Gastroesophageal sphincter (tissue), 4 donors: ENCODE data around the gene PYGB. TPM values are rescaled to one million over a fixed set of nuclear protein-coding genes. Genes with fewer than 3 reads are reported as not detected.
A peak's percentile ranks its signal among the peaks of the same experiment; 100 is the strongest.

Source experiments
- ATAC-seq: fragments of 150-250 bp; one replicate; pipeline ENCODE4 v1.9.1; 2016; ENCODE audit warnings: mild to moderate bottlenecking, moderate library complexity
- H3K27ac ChIP-seq, 4 donors: fragments of 200-600 bp; sonication (generic) in 3 of 4; 1 replicate in 3 of 4; 2 replicates in 1 of 4; pipeline ENCODE4 v1.5.1; 2016 to 2019
- H3K27me3 ChIP-seq: fragments of 200-600 bp; sonication (generic); one replicate; pipeline ENCODE4 v1.5.1; 2019
- H3K36me3 ChIP-seq, 2 donors: fragments of 200-600 bp; sonication (generic); one replicate each; pipeline ENCODE4 v1.5.1; 2019; ENCODE audit warnings: control low read depth in 1 of 2
- H3K4me1 ChIP-seq, 3 donors: fragments of 200-600 bp; sonication (generic); 1 replicate in 2 of 3; 2 replicates in 1 of 3; pipeline ENCODE4 v1.5.1; 2016 to 2019; ENCODE audit warnings: control low read depth in 2 of 3
- H3K4me3 ChIP-seq, 2 donors: fragments of 200-600 bp; sonication (generic); one replicate each; pipeline ENCODE4 v1.5.1; 2019; ENCODE audit warnings: mild to moderate bottlenecking in 1 of 2, moderate library complexity in 1 of 2
- H3K9me3 ChIP-seq, 3 donors: fragments of 200-600 bp; sonication (generic); one replicate each; pipeline ENCODE4 v1.5.1; 2017 to 2019; ENCODE audit warnings: control low read depth in 2 of 3
- EP300 ChIP-seq: sonication (generic); formaldehyde crosslinking; IDR thresholded peaks from one replicate; pipeline ENCODE4 v1.6.1; 2017; ENCODE audit warnings: antibody characterized with exemption, mild to moderate bottlenecking
- POLR2A ChIP-seq, 2 donors: fragments of 450-650 bp; IDR thresholded peaks; one replicate each; pipeline ENCODE4 v1.6.1; 2017; ENCODE audit warnings: antibody characterized with exemption in 2 of 2, mild to moderate bottlenecking in 2 of 2, moderate library complexity in 1 of 2
- POLR2AphosphoS5 ChIP-seq: sonication (generic); formaldehyde crosslinking; IDR thresholded peaks from one replicate; pipeline ENCODE4 v1.6.1; 2017; ENCODE audit warnings: antibody characterized with exemption
- WGBS, 2 donors: methylation state at CpG; one replicate each; pipeline ENCODE4 v1.1.5; 2018; ENCODE audit warnings: low coverage in 1 of 2; 5-methylcytosine and 5-hydroxymethylcytosine counted together
- total RNA-seq, 4 donors: library from RNA; depleted of rRNA; stranded (reverse); fragments of >200 nt; gene quantifications; one replicate each; pipeline ENCODE4 v1.1.0, GENCODE V29; 2016
- TF ChIP-seq, protein P1 (sequence below), 4 experiments: fragments of 200-600 bp in 2 of 4; fragments of 450-650 bp in 2 of 4; sonication (generic) in 1 of 4; IDR thresholded peaks; one replicate each; pipeline ENCODE4 v1.5.1; 2017 to 2019; ENCODE audit warnings: antibody characterized with exemption in 4 of 4, mild to moderate bottlenecking in 2 of 4, moderate library complexity in 2 of 4

The PYGB gene
- total RNA-seq, 4 donors from 2014 or later, result 131 to 663 (median 337) TPM

DNA sequence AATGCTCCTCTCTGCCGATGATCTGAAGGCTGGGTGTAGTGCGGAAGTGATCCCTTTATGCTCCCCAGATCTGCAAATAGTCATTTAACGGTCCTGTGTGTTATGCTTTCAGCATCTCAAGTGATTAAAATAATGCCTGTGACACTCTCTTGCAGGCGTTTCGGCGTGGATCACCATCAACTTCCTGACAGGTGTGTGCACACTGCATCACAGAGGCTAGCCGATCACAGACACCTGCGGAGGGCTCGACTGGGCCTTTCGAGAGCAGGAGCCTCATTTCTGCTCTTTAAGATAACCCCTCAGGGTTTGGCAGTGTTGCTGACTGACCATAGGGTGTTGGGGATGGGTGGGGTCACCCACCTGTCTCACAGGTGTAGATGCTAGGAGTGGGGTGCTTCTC, 32.4 kb upstream of the PYGB start:
- Histone ChIP-seq H3K4me1 (peaks cover 0 to 9% (median 0%) of the 10 kb centered on the region in 3 donors), H3K9me3 (no peaks in the 10 kb centered on the region), H3K36me3 (peaks cover 0 to 99% of the 10 kb centered on the region in 2 donors), H3K27me3 (no peaks in the 10 kb centered on the region), H3K4me3 (no peak overlapping the region), H3K27ac (no peak overlapping the region)
- WGBS, 2 donors, result 89 to 92% methylated on average over 4 to 6 of the region's 10 CpGs
- ATAC-seq, result no peak
- TF ChIP-seq, protein P1, sequence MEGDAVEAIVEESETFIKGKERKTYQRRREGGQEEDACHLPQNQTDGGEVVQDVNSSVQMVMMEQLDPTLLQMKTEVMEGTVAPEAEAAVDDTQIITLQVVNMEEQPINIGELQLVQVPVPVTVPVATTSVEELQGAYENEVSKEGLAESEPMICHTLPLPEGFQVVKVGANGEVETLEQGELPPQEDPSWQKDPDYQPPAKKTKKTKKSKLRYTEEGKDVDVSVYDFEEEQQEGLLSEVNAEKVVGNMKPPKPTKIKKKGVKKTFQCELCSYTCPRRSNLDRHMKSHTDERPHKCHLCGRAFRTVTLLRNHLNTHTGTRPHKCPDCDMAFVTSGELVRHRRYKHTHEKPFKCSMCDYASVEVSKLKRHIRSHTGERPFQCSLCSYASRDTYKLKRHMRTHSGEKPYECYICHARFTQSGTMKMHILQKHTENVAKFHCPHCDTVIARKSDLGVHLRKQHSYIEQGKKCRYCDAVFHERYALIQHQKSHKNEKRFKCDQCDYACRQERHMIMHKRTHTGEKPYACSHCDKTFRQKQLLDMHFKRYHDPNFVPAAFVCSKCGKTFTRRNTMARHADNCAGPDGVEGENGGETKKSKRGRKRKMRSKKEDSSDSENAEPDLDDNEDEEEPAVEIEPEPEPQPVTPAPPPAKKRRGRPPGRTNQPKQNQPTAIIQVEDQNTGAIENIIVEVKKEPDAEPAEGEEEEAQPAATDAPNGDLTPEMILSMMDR (IDR thresholded peaks at IDR 0.05), result no peak
- TF ChIP-seq POLR2A (IDR thresholded peaks at IDR 0.05) (no peak), POLR2AphosphoS5 (no peak), EP300 (no peak)

DNA sequence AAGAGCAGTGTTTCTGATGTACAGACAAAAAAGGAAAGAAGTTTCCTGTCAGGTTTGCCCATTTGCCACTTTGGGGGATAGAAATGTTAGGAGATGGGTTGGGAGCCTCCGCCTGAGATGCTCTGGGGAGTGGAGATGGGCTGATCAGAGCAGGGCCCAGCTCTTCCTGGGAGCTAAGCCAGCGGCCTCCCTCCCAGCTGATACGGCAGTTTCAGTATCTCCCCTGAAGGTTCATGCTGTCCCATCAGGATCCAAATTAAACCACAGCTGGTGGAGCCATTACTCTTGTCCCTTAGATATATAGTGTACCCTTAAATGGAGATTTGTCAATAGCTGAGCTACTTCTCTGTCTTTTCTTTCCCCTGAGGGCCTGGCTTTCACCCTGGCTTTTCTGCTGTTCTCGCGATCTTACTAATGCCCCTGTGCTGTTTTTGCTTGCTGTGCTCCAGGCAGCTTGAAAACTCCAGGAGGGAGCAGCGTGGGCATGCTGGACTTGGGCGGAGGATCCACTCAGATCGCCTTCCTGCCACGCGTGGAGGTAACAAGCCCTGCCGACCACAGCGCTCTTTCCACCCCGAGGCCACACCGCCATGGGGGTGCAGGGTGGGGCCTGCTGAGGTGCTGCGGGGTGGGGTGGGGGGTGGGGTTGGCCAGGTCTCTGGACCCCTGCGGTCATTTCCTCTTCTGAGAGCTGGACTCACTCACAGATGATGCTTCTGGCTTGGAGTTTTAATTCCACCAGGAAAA, 31.5 kb upstream of the PYGB start:
- no peaks in the 10 kb centered on the region for H3K9me3 ChIP-seq
- whole genome bisulfite sequencing, 2 donors, result 83 to 95% methylated on average over 2 to 8 of the region's 16 CpGs
- H3K27me3 ChIP-seq, result no peaks in the 10 kb centered on the region
- peak overlapping the region in 3 of 4 donors; percentile 40 to 43 (median 41) for H3K27ac ChIP-seq
- peaks cover 0 to 17% (median 0%) of the 10 kb centered on the region in 3 donors for H3K4me1 ChIP-seq
- H3K36me3 ChIP-seq, result peaks cover 0 to 99% of the 10 kb centered on the region in 2 donors
- ATAC-seq, result no peak
- TF ChIP-seq POLR2A (IDR thresholded peaks at IDR 0.05) (no peak), POLR2AphosphoS5 (no peak), EP300 (no peak)
- TF ChIP-seq, protein P1 (IDR thresholded peaks at IDR 0.05), result no peak
- H3K4me3 ChIP-seq, result no peak overlapping the region

DNA sequence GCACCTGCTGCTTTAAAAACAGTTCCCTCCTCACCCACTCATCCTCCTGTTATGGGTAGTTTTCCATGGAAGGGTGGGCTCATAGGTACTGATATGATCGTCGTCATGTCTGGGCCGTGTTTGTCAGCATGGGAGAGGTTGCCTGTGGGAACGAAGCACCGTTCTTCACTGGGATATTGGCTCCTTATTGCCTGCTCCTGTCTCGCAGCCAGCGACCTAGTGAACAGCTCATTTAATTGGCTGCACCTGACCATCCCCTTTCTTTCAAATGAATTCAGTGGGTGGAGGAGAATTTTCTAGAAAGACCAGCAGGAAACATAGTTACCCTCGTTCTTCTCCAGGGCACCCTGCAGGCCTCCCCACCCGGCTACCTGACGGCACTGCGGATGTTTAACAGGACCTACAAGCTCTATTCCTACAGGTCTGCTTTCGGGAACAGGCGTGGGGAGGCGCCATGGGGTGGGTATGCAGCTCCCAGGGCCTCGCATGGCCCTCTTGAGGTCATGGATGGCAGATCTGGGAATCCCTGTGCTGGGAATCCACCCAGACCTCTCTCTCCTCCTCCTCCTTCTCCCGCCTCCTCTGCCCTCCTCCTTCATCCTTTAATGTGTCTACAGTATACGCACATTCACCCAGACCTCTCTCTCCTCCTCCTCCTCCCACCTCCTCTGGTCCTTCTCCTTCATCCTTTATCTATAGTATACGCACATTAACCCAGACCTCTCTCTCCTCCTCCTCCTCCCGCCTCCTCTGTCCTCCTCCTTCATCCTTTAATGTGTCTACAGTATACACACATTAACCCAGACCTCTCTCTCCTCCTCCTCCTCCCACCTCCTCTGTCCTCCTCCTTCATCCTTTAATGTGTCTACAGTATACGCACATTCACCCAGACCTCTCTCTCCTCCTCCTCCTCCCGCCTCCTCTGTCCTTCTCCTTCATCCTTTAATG, 30.4 kb upstream of the PYGB start:
- H3K27ac ChIP-seq, result peak overlapping the region in 2 of 4 donors; percentile 41 to 43
- ATAC-seq, result no peak

DNA sequence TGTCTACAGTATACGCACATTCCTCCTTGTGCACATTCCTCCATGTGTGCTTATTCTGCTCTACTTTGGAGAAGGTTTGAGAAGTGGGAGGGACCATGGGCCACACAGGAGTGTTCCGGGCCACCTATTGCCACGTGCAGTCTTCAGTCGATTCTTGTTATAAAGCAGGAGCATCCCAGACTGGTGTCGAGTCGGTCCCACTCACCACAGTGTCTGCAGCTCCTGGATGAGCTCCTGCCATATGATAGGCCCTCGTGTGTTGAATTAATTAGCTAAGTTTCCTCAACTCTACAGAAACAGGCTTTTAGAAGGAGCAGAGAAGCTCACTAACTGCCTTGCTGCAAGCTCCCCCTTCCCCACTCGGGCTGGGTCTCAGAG, 29.8 kb upstream of the PYGB start:
- peaks cover 0 to 99% of the 10 kb centered on the region in 2 donors for H3K36me3 ChIP-seq
- no peak overlapping the region for H3K27ac ChIP-seq
- no peak for TF ChIP-seq POLR2A (IDR thresholded peaks at IDR 0.05)
- no peak overlapping the region for H3K4me3 ChIP-seq
- no peak for ATAC-seq
- 80 to 87% methylated on average over 5 of the region's 8 CpGs for WGBS, 2 donors
- H3K4me1 ChIP-seq, result peaks cover 0 to 34% (median 4%) of the 10 kb centered on the region in 3 donors
- no peaks in the 10 kb centered on the region for H3K9me3 ChIP-seq
- H3K27me3 ChIP-seq, result no peaks in the 10 kb centered on the region

More for the DNA sequence above, 30.4 kb upstream of the PYGB start:
- no peak overlapping the region for H3K4me3 ChIP-seq
- WGBS, 2 donors, result 84 to 87% methylated on average over 12 to 20 of the region's 21 CpGs
- H3K4me1 ChIP-seq, result peaks cover 0 to 28% (median 1%) of the 10 kb centered on the region in 3 donors
- H3K27me3 ChIP-seq, result no peaks in the 10 kb centered on the region
- H3K9me3 ChIP-seq, result no peaks in the 10 kb centered on the region
- H3K36me3 ChIP-seq, result peaks cover 0 to 99% of the 10 kb centered on the region in 2 donors
- TF ChIP-seq, protein P1 (IDR thresholded peaks at IDR 0.05), result no peak
- no peak for TF ChIP-seq POLR2A (IDR thresholded peaks at IDR 0.05)
- no peak for TF ChIP-seq EP300
- no peak for TF ChIP-seq POLR2AphosphoS5

DNA sequence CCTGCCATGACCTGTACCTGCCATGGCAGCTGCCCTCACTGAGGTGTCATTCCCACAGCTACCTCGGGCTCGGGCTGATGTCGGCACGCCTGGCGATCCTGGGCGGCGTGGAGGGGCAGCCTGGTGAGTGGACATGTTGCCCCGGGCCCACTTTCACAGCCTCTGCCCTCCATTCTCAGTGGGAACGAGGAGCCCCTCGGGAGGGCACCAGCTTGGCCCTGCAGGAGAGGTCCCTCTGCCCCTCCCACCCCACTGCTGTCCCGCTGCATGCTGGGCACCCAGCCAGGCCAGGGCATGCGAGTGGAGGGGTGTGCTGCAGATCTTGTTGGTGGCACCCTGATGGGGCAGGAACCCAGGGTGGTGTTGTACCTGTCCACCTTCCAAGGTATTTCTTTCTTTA, 29.4 kb upstream of the PYGB start:
- Histone ChIP-seq H3K4me1 (peaks cover 0 to 38% (median 4%) of the 10 kb centered on the region in 3 donors), H3K27ac (no peak overlapping the region), H3K36me3 (peaks cover 0 to 99% of the 10 kb centered on the region in 2 donors), H3K4me3 (no peak overlapping the region), H3K27me3 (no peaks in the 10 kb centered on the region), H3K9me3 (no peaks in the 10 kb centered on the region)
- no peak for ATAC-seq
- WGBS, 2 donors, result no CpG with 5 or more reads among the region's 12 CpGs
- TF ChIP-seq POLR2AphosphoS5 (no peak), POLR2A (IDR thresholded peaks at IDR 0.05) (no peak), EP300 (no peak)
- TF ChIP-seq, protein P1 (IDR thresholded peaks at IDR 0.05), result no peak
